Gastroesophageal sphincter (tissue), 4 donors: ENCODE measurements around the gene LMO4. TPM values are rescaled to one million over a fixed set of nuclear protein-coding genes. Genes with fewer than 3 reads are reported as not detected.
A peak's percentile ranks its signal among the peaks of the same experiment; 100 is the strongest.

Experiments used
- ATAC-seq: fragments of 150-250 bp; one replicate; pipeline ENCODE4 v1.9.1; 2016; ENCODE audit warnings: mild to moderate bottlenecking, moderate library complexity
- H3K27ac ChIP-seq, 4 donors: fragments of 200-600 bp; sonication (generic) in 3 of 4; 1 replicate in 3 of 4; 2 replicates in 1 of 4; pipeline ENCODE4 v1.5.1; 2016 to 2019
- H3K27me3 ChIP-seq: fragments of 200-600 bp; sonication (generic); one replicate; pipeline ENCODE4 v1.5.1; 2019
- H3K36me3 ChIP-seq, 2 donors: fragments of 200-600 bp; sonication (generic); one replicate each; pipeline ENCODE4 v1.5.1; 2019; ENCODE audit warnings: control low read depth in 1 of 2
- H3K4me1 ChIP-seq, 3 donors: fragments of 200-600 bp; sonication (generic); 1 replicate in 2 of 3; 2 replicates in 1 of 3; pipeline ENCODE4 v1.5.1; 2016 to 2019; ENCODE audit warnings: control low read depth in 2 of 3
- H3K4me3 ChIP-seq, 2 donors: fragments of 200-600 bp; sonication (generic); one replicate each; pipeline ENCODE4 v1.5.1; 2019; ENCODE audit warnings: mild to moderate bottlenecking in 1 of 2, moderate library complexity in 1 of 2
- H3K9me3 ChIP-seq, 3 donors: fragments of 200-600 bp; sonication (generic); one replicate each; pipeline ENCODE4 v1.5.1; 2017 to 2019; ENCODE audit warnings: control low read depth in 2 of 3
- CTCF ChIP-seq, 4 experiments: fragments of 200-600 bp in 2 of 4; fragments of 450-650 bp in 2 of 4; sonication (generic) in 1 of 4; IDR thresholded peaks; one replicate each; pipeline ENCODE4 v1.5.1; 2017 to 2019; ENCODE audit warnings: antibody characterized with exemption in 4 of 4, mild to moderate bottlenecking in 2 of 4, moderate library complexity in 2 of 4
- EP300 ChIP-seq: sonication (generic); formaldehyde crosslinking; IDR thresholded peaks from one replicate; pipeline ENCODE4 v1.6.1; 2017; ENCODE audit warnings: antibody characterized with exemption, mild to moderate bottlenecking
- POLR2A ChIP-seq, 2 donors: fragments of 450-650 bp; IDR thresholded peaks; one replicate each; pipeline ENCODE4 v1.6.1; 2017; ENCODE audit warnings: antibody characterized with exemption in 2 of 2, mild to moderate bottlenecking in 2 of 2, moderate library complexity in 1 of 2
- POLR2AphosphoS5 ChIP-seq: sonication (generic); formaldehyde crosslinking; IDR thresholded peaks from one replicate; pipeline ENCODE4 v1.6.1; 2017; ENCODE audit warnings: antibody characterized with exemption
- WGBS, 2 donors: methylation state at CpG; one replicate each; pipeline ENCODE4 v1.1.5; 2018; ENCODE audit warnings: low coverage in 1 of 2; 5-methylcytosine and 5-hydroxymethylcytosine counted together
- total RNA-seq, 4 donors: library from RNA; depleted of rRNA; stranded (reverse); fragments of >200 nt; gene quantifications; one replicate each; pipeline ENCODE4 v1.1.0, GENCODE V29; 2016

Gene LMO4
- total RNA-seq, 4 donors from 2014 or later = 44.7 to 166 (median 66.3) TPM

GRCh38 chr1:87291107-87291506 lies 37.6 kb upstream of the LMO4 start:
- H3K27me3 ChIP-seq = no peaks in the 10 kb centered on the region
- H3K36me3 ChIP-seq = no peaks in the 10 kb centered on the region
- no peak overlapping the region for H3K4me3 ChIP-seq
- WGBS, 2 donors = no CpG with 5 or more reads among the region's 1 CpG
- no peak overlapping the region for H3K27ac ChIP-seq
- no peak for TF ChIP-seq CTCF (IDR thresholded peaks at IDR 0.05)
- TF ChIP-seq POLR2AphosphoS5 = no peak
- no peak for TF ChIP-seq POLR2A (IDR thresholded peaks at IDR 0.05)
- TF ChIP-seq EP300 = no peak
- no peaks in the 10 kb centered on the region for H3K9me3 ChIP-seq
- no peak for ATAC-seq
- H3K4me1 ChIP-seq = no peaks in the 10 kb centered on the region

GRCh38 chr1:87292684-87293493 lies 35.8 kb upstream of the LMO4 start:
- Histone ChIP-seq H3K27me3 (no peaks in the 10 kb centered on the region), H3K27ac (no peak overlapping the region), H3K4me1 (no peaks in the 10 kb centered on the region), H3K9me3 (no peaks in the 10 kb centered on the region), H3K36me3 (no peaks in the 10 kb centered on the region), H3K4me3 (no peak overlapping the region)
- peak; percentile 68 to 78 (median 76) for TF ChIP-seq CTCF (IDR thresholded peaks at IDR 0.05)
- TF ChIP-seq POLR2A (IDR thresholded peaks at IDR 0.05) = no peak
- TF ChIP-seq POLR2AphosphoS5 = no peak
- no peak for TF ChIP-seq EP300
- ATAC-seq = peak; percentile 48
- WGBS, 2 donors = 24 to 35% methylated on average over 7 to 9 of the region's 9 CpGs

GRCh38 chr1:87294633-87295032 lies 34.0 kb upstream of the LMO4 start:
- TF ChIP-seq EP300 = no peak
- no peak for ATAC-seq
- no peaks in the 10 kb centered on the region for H3K27me3 ChIP-seq
- H3K27ac ChIP-seq = no peak overlapping the region
- no peak overlapping the region for H3K4me3 ChIP-seq
- H3K9me3 ChIP-seq = no peaks in the 10 kb centered on the region
- H3K36me3 ChIP-seq = no peaks in the 10 kb centered on the region
- H3K4me1 ChIP-seq = no peaks in the 10 kb centered on the region
- WGBS, 2 donors = 90 to 98% methylated on average over 2 to 4 of the region's 5 CpGs

- 67 to 79% methylated on average over 4 to 9 of the region's 11 CpGs for WGBS, 2 donors
- no peak overlapping the region for H3K27ac ChIP-seq
- no peaks in the 10 kb centered on the region for H3K4me1 ChIP-seq
- H3K4me3 ChIP-seq = no peak overlapping the region
- H3K36me3 ChIP-seq = no peaks in the 10 kb centered on the region
- no peak for TF ChIP-seq EP300
- TF ChIP-seq POLR2AphosphoS5 = no peak
- no peak for TF ChIP-seq POLR2A (IDR thresholded peaks at IDR 0.05)
- TF ChIP-seq CTCF (IDR thresholded peaks at IDR 0.05) = no peak
- no peak for ATAC-seq
- no peaks in the 10 kb centered on the region for H3K27me3 ChIP-seq
- no peaks in the 10 kb centered on the region for H3K9me3 ChIP-seq
Observed at GRCh38 chr1:87295445-87296110, 33.1 kb upstream of the LMO4 start.

- Histone ChIP-seq H3K27ac (no peak overlapping the region), H3K27me3 (no peaks in the 10 kb centered on the region), H3K4me3 (no peak overlapping the region), H3K4me1 (no peaks in the 10 kb centered on the region), H3K9me3 (no peaks in the 10 kb centered on the region), H3K36me3 (no peaks in the 10 kb centered on the region)
- ATAC-seq = no peak
- WGBS, 2 donors = 76 to 94% methylated on average over 3 to 6 of the region's 6 CpGs
- no peak for TF ChIP-seq EP300
Observed at GRCh38 chr1:87296206-87296605, 32.5 kb upstream of the LMO4 start.

GRCh38 chr1:87299661-87300060 lies 29.0 kb upstream of the LMO4 start:
- no peak for ATAC-seq
- TF ChIP-seq POLR2AphosphoS5 = no peak
- TF ChIP-seq POLR2A (IDR thresholded peaks at IDR 0.05) = no peak
- no peak for TF ChIP-seq CTCF (IDR thresholded peaks at IDR 0.05)
- no peak for TF ChIP-seq EP300
- no peaks in the 10 kb centered on the region for H3K27me3 ChIP-seq
- H3K27ac ChIP-seq = no peak overlapping the region
- WGBS, 2 donors = 100% methylated on average over 1 of the region's 1 CpG
- no peak overlapping the region for H3K4me3 ChIP-seq
- no peaks in the 10 kb centered on the region for H3K36me3 ChIP-seq
- H3K4me1 ChIP-seq = no peaks in the 10 kb centered on the region
- H3K9me3 ChIP-seq = no peaks in the 10 kb centered on the region
